ENCODE results near the gene GLCCI1. TPM values are rescaled to one million over a fixed set of nuclear protein-coding genes. Genes with fewer than 3 reads are reported as not detected.

Gene GLCCI1
- total and polyA plus RNA-seq, 2 of the 13 experiments (the other 11 are each of a cell fraction or from before 2014, with no cell fraction given) = 1.3 to 1.7 TPM

DNA sequence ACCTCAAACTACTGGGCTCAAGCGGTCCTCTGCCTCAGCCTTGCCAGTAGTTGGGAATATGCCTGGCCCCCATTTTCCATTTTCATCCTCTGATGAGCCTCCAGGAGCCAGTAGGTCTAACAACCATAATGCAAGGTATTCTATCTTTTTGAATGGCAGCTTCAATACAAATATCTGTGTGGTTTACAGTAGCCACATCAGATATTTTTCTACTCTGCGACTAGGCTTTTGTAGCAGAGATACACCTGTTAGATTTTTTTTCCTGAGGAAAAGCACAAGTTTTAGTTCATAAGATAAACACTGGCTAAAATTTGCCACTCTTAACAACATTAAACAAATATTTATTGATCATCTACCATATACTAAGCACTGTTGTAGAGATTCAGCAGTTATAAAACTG lies 3.9 kb upstream of the GLCCI1 start (continued):
- no peak for TF ChIP-seq CBX5 (CRISPR knock-in tag; IDR thresholded peaks at IDR 0.05; ENCODE audit: borderline replicate concordance)
- TF ChIP-seq SETDB1 (CRISPR knock-in tag; IDR thresholded peaks at IDR 0.05; ENCODE audit: borderline replicate concordance) = no peak
- TF ChIP-seq, protein P1, sequence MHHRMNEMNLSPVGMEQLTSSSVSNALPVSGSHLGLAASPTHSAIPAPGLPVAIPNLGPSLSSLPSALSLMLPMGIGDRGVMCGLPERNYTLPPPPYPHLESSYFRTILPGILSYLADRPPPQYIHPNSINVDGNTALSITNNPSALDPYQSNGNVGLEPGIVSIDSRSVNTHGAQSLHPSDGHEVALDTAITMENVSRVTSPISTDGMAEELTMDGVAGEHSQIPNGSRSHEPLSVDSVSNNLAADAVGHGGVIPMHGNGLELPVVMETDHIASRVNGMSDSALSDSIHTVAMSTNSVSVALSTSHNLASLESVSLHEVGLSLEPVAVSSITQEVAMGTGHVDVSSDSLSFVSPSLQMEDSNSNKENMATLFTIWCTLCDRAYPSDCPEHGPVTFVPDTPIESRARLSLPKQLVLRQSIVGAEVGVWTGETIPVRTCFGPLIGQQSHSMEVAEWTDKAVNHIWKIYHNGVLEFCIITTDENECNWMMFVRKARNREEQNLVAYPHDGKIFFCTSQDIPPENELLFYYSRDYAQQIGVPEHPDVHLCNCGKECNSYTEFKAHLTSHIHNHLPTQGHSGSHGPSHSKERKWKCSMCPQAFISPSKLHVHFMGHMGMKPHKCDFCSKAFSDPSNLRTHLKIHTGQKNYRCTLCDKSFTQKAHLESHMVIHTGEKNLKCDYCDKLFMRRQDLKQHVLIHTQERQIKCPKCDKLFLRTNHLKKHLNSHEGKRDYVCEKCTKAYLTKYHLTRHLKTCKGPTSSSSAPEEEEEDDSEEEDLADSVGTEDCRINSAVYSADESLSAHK (CRISPR knock-in tag; IDR thresholded peaks at IDR 0.05; ENCODE audit: borderline replicate concordance) = no peak
- no peak for TF ChIP-seq SRSF9 (IDR thresholded peaks at IDR 0.05; ENCODE audit: borderline replicate concordance, insufficient read depth, low read depth, low read length, poor library complexity, severe bottlenecking)

DNA sequence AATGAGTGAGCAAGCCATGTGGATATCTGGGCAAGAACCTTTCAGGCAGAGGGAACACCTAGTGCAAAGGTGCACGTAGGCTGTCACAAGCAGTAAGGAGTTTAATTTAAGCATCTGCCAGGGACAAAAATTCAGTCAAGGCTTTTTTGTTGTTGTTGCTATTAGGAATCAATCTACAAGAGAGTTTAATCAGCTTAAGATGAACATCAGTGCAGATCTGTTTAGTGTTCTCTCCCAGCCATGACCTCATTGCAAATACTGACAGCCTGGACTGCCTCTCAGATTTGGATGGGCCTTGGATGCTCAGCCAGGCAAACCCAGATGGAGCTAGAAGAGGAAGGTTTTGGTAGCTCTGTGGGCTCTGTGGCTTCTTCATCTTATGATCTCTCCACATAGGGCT lies 3.3 kb upstream of the GLCCI1 start:
- Histone ChIP-seq H3K79me2 (ENCODE audit: insufficient read depth, low read length) (no peaks in the 10 kb centered on the region), H3K36me3 (replicated peaks in 1 of 2; ENCODE audit: control insufficient read depth in 1 of 2, insufficient read depth in 2 of 2, low read length in 2 of 2) (no peaks in the 10 kb centered on the region), H4K20me1 (ENCODE audit: insufficient read depth, low read length) (no peaks in the 10 kb centered on the region), H3K9me3 (ENCODE audit: low read length) (no peaks in the 10 kb centered on the region), H3K4me1 (ENCODE audit: insufficient read depth, low read length) (peaks cover 11% of the 10 kb centered on the region), H3K4me3 (replicated peaks in 1 of 3; ENCODE audit: insufficient read depth in 1 of 3, low read depth in 2 of 3, low read length in 3 of 3) (no peak overlapping the region), H2AFZ (ENCODE audit: low read length) (no peak overlapping the region), H3K27me3 (ENCODE audit: control insufficient read depth in 1 of 2, insufficient read depth in 2 of 2, low read length in 2 of 2) (peaks cover 0 to 5% of the 10 kb centered on the region in 2 experiments; a peak in 1 of 5 replicates), H3K27ac (ENCODE audit: extremely low read length, insufficient read depth, low read length) (no peak overlapping the region), H3K4me2 (ENCODE audit: low read depth, low read length) (no peak overlapping the region), H3K9ac (ENCODE audit: insufficient read depth, low read depth, low read length) (no peak overlapping the region)
- no peak for ATAC-seq
- 86% methylated on average over 1 of the region's 1 CpG for WGBS (ENCODE audit: low lambda C conversion rate)
- in situ Hi-C loops (cut with HindIII; ENCODE audit: extremely low pct_ligation_motif_present, low pct_unique_long_range_greater_than_20kb) (no loop called here), intact Hi-C loops (cut with micrococcal nuclease; ENCODE audit: unreplicated experiment) (no loop called here)
- POLR2A ChIA-PET = no interaction called here
- FAIRE-seq = no peak
- DNase-seq (ENCODE audit: low spot score) = no peak
- CTCF ChIA-PET (ENCODE audit: low intra/inter-chr PET ratio, low total read pairs) = no interaction called here
- no TSS peak for BruUV-seq (replicated peaks)
- TF ChIP-seq ZNF777 (CRISPR knock-in tag; IDR thresholded peaks at IDR 0.05) = no peak
- TF ChIP-seq RARA (CRISPR knock-in tag; IDR thresholded peaks at IDR 0.05) = no peak
- TF ChIP-seq, protein P2, sequence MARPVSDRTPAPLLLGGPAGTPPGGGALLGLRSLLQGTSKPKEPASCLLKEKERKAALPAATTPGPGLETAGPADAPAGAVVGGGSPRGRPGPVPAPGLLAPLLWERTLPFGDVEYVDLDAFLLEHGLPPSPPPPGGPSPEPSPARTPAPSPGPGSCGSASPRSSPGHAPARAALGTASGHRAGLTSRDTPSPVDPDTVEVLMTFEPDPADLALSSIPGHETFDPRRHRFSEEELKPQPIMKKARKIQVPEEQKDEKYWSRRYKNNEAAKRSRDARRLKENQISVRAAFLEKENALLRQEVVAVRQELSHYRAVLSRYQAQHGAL (CRISPR knock-in tag; IDR thresholded peaks at IDR 0.05; ENCODE audit: not compliant biosample characterization) = no peak
- TF ChIP-seq, protein P3, sequence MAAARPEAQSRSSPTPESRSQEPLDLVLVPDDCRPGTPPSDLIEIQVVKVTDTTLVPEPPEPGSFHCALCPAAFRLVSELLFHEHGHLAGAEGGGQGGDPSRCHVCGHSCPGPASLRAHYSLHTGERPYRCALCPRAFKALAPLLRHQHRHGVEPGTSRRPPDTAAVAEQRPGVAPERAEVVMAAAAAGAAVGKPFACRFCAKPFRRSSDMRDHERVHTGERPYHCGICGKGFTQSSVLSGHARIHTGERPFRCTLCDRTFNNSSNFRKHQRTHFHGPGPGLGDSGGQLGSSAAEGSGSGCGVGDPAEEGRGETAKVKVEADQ (CRISPR knock-in tag; IDR thresholded peaks at IDR 0.05; ENCODE audit: borderline replicate concordance) = no peak
- TF ChIP-seq BCL6 (CRISPR knock-in tag; IDR thresholded peaks at IDR 0.05) = no peak
- TF ChIP-seq ZNF460 (CRISPR knock-in tag; IDR thresholded peaks at IDR 0.05; ENCODE audit: borderline replicate concordance) = no peak
- TF ChIP-seq, protein P4, sequence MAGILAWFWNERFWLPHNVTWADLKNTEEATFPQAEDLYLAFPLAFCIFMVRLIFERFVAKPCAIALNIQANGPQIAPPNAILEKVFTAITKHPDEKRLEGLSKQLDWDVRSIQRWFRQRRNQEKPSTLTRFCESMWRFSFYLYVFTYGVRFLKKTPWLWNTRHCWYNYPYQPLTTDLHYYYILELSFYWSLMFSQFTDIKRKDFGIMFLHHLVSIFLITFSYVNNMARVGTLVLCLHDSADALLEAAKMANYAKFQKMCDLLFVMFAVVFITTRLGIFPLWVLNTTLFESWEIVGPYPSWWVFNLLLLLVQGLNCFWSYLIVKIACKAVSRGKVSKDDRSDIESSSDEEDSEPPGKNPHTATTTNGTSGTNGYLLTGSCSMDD (CRISPR knock-in tag; IDR thresholded peaks at IDR 0.05) = no peak
- no peak for TF ChIP-seq ZNF138 (CRISPR knock-in tag; IDR thresholded peaks at IDR 0.05; ENCODE audit: low read depth)
- no peak for TF ChIP-seq ZSCAN29 (CRISPR knock-in tag; conservative IDR thresholded peaks at IDR 0.05)
- no peak for TF ChIP-seq ZBTB7B (CRISPR knock-in tag; IDR thresholded peaks at IDR 0.05)
- no peak for TF ChIP-seq NFIB (CRISPR knock-in tag; IDR thresholded peaks at IDR 0.05; ENCODE audit: borderline replicate concordance)
- no peak for TF ChIP-seq IKZF4 (CRISPR knock-in tag; IDR thresholded peaks at IDR 0.05; ENCODE audit: borderline replicate concordance, low read depth, not compliant biosample characterization)
- no peak for TF ChIP-seq KLF13 (CRISPR knock-in tag; IDR thresholded peaks at IDR 0.05)
- TF ChIP-seq SMAD1 (CRISPR knock-in tag; IDR thresholded peaks at IDR 0.05; ENCODE audit: borderline replicate concordance, low read depth) = no peak
